ENCODE results near the gene PKP4.

- TF ChIP-seq EZH2 (IDR thresholded peaks at IDR 0.05) (no peak), POLR2AphosphoS5 (IDR thresholded peaks at IDR 0.05; ENCODE audit: borderline replicate concordance, low read depth, low read length) (no peak)
Measured at GRCh38 chr2:158695305-158695704, 238.6 kb downstream of the PKP4 start.
